Right lobe of liver (tissue), 6 donors: ENCODE data around the gene KCNQ2. TPM values are rescaled to one million over a fixed set of nuclear protein-coding genes. Genes with fewer than 3 reads are reported as not detected.

ENCODE experiments used
- ATAC-seq, 4 donors: fragments of 200-7000 bp; cut with Tn5 transposase; one replicate each; pipeline ENCODE4 v1.9.1; 2020; ENCODE audit warnings: mild to moderate bottlenecking in 4 of 4, moderate library complexity in 4 of 4
- DNase-seq, 3 donors: peaks; one replicate each; pipeline ENCODE4 v3.0.0-alpha.2; 2020
- H3K27ac ChIP-seq, 3 donors: fragments of 200-600 bp; one replicate each; pipeline ENCODE4 v1.8.0; 2022
- H3K27me3 ChIP-seq, 2 donors: fragments of 200-600 bp; one replicate each; pipeline ENCODE4 v1.8.0; 2022
- H3K36me3 ChIP-seq, 4 donors: fragments of 200-600 bp; sonication (generic) in 1 of 4; one replicate each; pipeline versions ENCODE4 v1.5.1 to v1.8.0; 2017 to 2022; ENCODE audit warnings: control low read depth in 1 of 4
- H3K4me1 ChIP-seq, 4 donors: fragments of 200-600 bp; sonication (generic) in 1 of 4; one replicate each; pipeline versions ENCODE4 v1.5.1 to v1.8.0; 2017 to 2022; ENCODE audit warnings: control low read depth in 1 of 4
- H3K4me3 ChIP-seq, 3 donors: fragments of 200-600 bp; one replicate each; pipeline ENCODE4 v1.8.0; 2022
- H3K9me3 ChIP-seq, 4 donors: fragments of 200-600 bp; sonication (generic) in 1 of 4; one replicate each; pipeline versions ENCODE4 v1.5.1 to v1.8.0; 2017 to 2022; ENCODE audit warnings: control low read depth in 1 of 4
- CTCF ChIP-seq, 4 donors: fragments of 200-600 bp in 3 of 4; fragments of 450-650 bp in 1 of 4; IDR thresholded peaks; one replicate each; pipeline versions ENCODE4 v1.5.1 to v1.8.0; 2016 to 2022; ENCODE audit warnings: antibody characterized with exemption in 4 of 4, mild to moderate bottlenecking in 2 of 4
- POLR2A ChIP-seq: fragments of 450-650 bp; IDR thresholded peaks from one replicate; pipeline ENCODE4 v1.6.1; 2017; ENCODE audit warnings: antibody characterized with exemption, mild to moderate bottlenecking
- WGBS: methylation state at CpG from one replicate; pipeline ENCODE4 v1.1.6; 2018; ENCODE audit warnings: low coverage, low lambda C conversion rate; ENCODE audit not compliant: insufficient coverage; ENCODE audit errors: missing lambda C conversion rate; 5-methylcytosine and 5-hydroxymethylcytosine counted together
- intact Hi-C, 2 donors: fragments of 100-400 bp; cut with DNase I; formaldehyde crosslinking; loops; one replicate each; pipeline versions ENCODE4 v1.11.2 to v1.14.1; 2022
- total RNA-seq, 6 experiments: library from RNA; depleted of rRNA in 2 of 6; stranded (reverse); fragments of >200 nt in 2 of 6; fragmentation: NEBNext Ultra II Directional in 3 of 6; extraction: Animal tissue kit (Norgen Biotek cat#: 25700) in 3 of 6; gene quantifications; one replicate each; pipeline versions ENCODE4 v1.1.0 to v1.2.4, GENCODE V29; 2016 to 2023
- donor health status: DM: no; HTN: yes; CAD: no.
- donor health status: DM: no; HTN: no; CAD: no.
- donor health status: DM: no; HTN: no; CAD: no.
- donor health status: DM: no; HTN: yes; CAD: no.
- donor health status: DM: no; HTN: yes; CAD: no.

KCNQ2 gene
- total RNA-seq, 6 experiments from 2014 or later: not detected

GRCh38 chr20:63376283-63377250, 95.9 kb downstream of the KCNQ2 start:
- Histone ChIP-seq H3K9me3 (no peaks in the 10 kb centered on the region), H3K4me1 (no peaks in the 10 kb centered on the region), H3K4me3 (no peak overlapping the region), H3K36me3 (no peaks in the 10 kb centered on the region), H3K27ac (no peak overlapping the region), H3K27me3 (no peaks in the 10 kb centered on the region)
- DNase-seq: no peak
- no peak for ATAC-seq
- 25% methylated on average over 9 of the region's 31 CpGs for WGBS
- intact Hi-C loops: no loop called here
- TF ChIP-seq POLR2A (no peak), CTCF (IDR thresholded peaks at IDR 0.05) (no peak)

GRCh38 chr20:63375438-63375837, 97.0 kb downstream of the KCNQ2 start:
- Histone ChIP-seq H3K9me3 (no peaks in the 10 kb centered on the region), H3K27me3 (no peaks in the 10 kb centered on the region), H3K4me3 (no peak overlapping the region), H3K27ac (no peak overlapping the region), H3K36me3 (no peaks in the 10 kb centered on the region), H3K4me1 (no peaks in the 10 kb centered on the region)
- no CpG with 5 or more reads among the region's 3 CpGs for WGBS
- intact Hi-C loops: no loop called here
- DNase-seq (no peak), ATAC-seq (no peak)
- TF ChIP-seq CTCF (IDR thresholded peaks at IDR 0.05) (no peak), POLR2A (no peak)

- H3K4me1 ChIP-seq: no peaks in the 10 kb centered on the region
- DNase-seq (no peak), ATAC-seq (no peak)
- intact Hi-C loops: no loop called here
- H3K9me3 ChIP-seq: no peaks in the 10 kb centered on the region
- no peaks in the 10 kb centered on the region for H3K36me3 ChIP-seq
- no peak overlapping the region for H3K27ac ChIP-seq
- WGBS: 83% methylated on average over 1 of the region's 12 CpGs
- TF ChIP-seq POLR2A (no peak), CTCF (IDR thresholded peaks at IDR 0.05) (no peak)
- H3K27me3 ChIP-seq: no peaks in the 10 kb centered on the region
- H3K4me3 ChIP-seq: no peak overlapping the region
Observed at GRCh38 chr20:63374504-63374903, 98.0 kb downstream of the KCNQ2 start.

GRCh38 chr20:63373996-63374395, 98.5 kb downstream of the KCNQ2 start:
- no peaks in the 10 kb centered on the region for H3K36me3 ChIP-seq
- no peaks in the 10 kb centered on the region for H3K27me3 ChIP-seq
- intact Hi-C loops: no loop called here
- TF ChIP-seq POLR2A (no peak), CTCF (IDR thresholded peaks at IDR 0.05) (no peak)
- no peaks in the 10 kb centered on the region for H3K4me1 ChIP-seq
- no peak for DNase-seq
- H3K9me3 ChIP-seq: no peaks in the 10 kb centered on the region
- H3K27ac ChIP-seq: no peak overlapping the region
- no peak overlapping the region for H3K4me3 ChIP-seq
- WGBS: no CpG with 5 or more reads among the region's 19 CpGs
- ATAC-seq: no peak
